Endothelial cell of umbilical vein (primary cell): ENCODE data around the gene ADCY5. TPM values are rescaled to one million over a fixed set of nuclear protein-coding genes. Genes with fewer than 3 reads are reported as not detected.

Experiments
- BruUV-seq: library from RNA; stranded (reverse); fragments of 400-500 nt; replicated peaks from 2 replicates; lab custom pipeline; 2021; lab: Mats Ljungman, UMichigan
- CTCF ChIA-PET: fragments of 300-600, 350-600 bp; sonication (Branson Sonifier 250); formaldehyde crosslinking; loops from one replicate; lab custom pipeline; 2021; ENCODE audit warnings: antibody characterized with exemption, inconsistent platforms; lab: Charles Lee
- POLR2A ChIA-PET: fragments of 300-600, 350-600 bp; sonication (Branson Sonifier 250); formaldehyde crosslinking; loops from one replicate; lab custom pipeline; 2021; ENCODE audit warnings: antibody characterized with exemption, inconsistent platforms; lab: Charles Lee
- DNase-seq: peaks from one replicate; pipeline ENCODE4 v3.0.0-alpha.2; 2011; ENCODE audit warnings: low read depth, low spot score
- FAIRE-seq: peaks from 2 replicates; lab custom pipeline; 2011; peaks lifted over from hg19 to GRCh38; lab: Jason Lieb, UNC
- H2AFZ ChIP-seq: 2 replicates; pipeline ENCODE4 v1.6.0; 2012; ENCODE audit warnings: low read depth, low read length, control low read depth, inconsistent platforms
- H3K27ac ChIP-seq: 2 replicates; pipeline ENCODE4 v1.5.1; 2011; ENCODE audit warnings: low read depth, mild to moderate bottlenecking, control low read depth, low read length, moderate library complexity; ENCODE audit not compliant: insufficient read depth
- H3K27me3 ChIP-seq, 2 experiments: 2 replicates each; pipeline versions ENCODE4 v1.6.0 to v1.6.1; 2011; ENCODE audit warnings: low read length in 2 of 2, mixed read lengths in 1 of 2; ENCODE audit not compliant: control insufficient read depth in 2 of 2, insufficient read depth in 2 of 2
- H3K36me3 ChIP-seq, 2 experiments: 2 replicates in 1 of 2; 3 replicates in 1 of 2; pipeline ENCODE4 v1.5.1; 2011; ENCODE audit warnings: low read length in 2 of 2, mild to moderate bottlenecking in 1 of 2, moderate library complexity in 1 of 2; ENCODE audit not compliant: control insufficient read depth in 2 of 2, insufficient read depth in 2 of 2; ENCODE audit errors: extremely low read depth in 1 of 2
- H3K4me1 ChIP-seq: 3 replicates; pipeline ENCODE4 v1.5.1; 2011; ENCODE audit warnings: mild to moderate bottlenecking, low read length; ENCODE audit not compliant: control insufficient read depth, insufficient read depth; ENCODE audit errors: extremely low read depth
- H3K4me2 ChIP-seq: 2 replicates; pipeline ENCODE4 v1.6.1; 2011; ENCODE audit warnings: low read length, control low read depth, mixed read lengths; ENCODE audit not compliant: insufficient read depth
- H3K4me3 ChIP-seq, 3 experiments: fragments of 200-600 bp in 1 of 3; sonication (generic), shearing (Covaris generic) in 1 of 3; replicated peaks in 1 of 3; 2 replicates each; pipeline ENCODE4 v1.5.1; 2011 to 2016; ENCODE audit warnings: control low read depth in 3 of 3, low read length in 3 of 3, mild to moderate bottlenecking in 2 of 3, inconsistent platforms in 1 of 3, low read depth in 1 of 3, moderate library complexity in 1 of 3; ENCODE audit not compliant: insufficient read depth in 1 of 3
- H3K79me2 ChIP-seq: 2 replicates; pipeline ENCODE4 v1.6.0; 2012; ENCODE audit warnings: low read length, inconsistent platforms; ENCODE audit not compliant: control insufficient read depth, insufficient read depth
- H3K9ac ChIP-seq: replicated peaks from 2 replicates; pipeline ENCODE3; 2011; ENCODE audit warnings: low read length, control low read depth; ENCODE audit not compliant: insufficient read depth; ENCODE audit errors: extremely low read depth
- H3K9me1 ChIP-seq: replicated peaks from 3 replicates; pipeline ENCODE4 v1.6.0; 2011; ENCODE audit warnings: mild to moderate bottlenecking, low read length; ENCODE audit not compliant: control insufficient read depth, insufficient read depth; ENCODE audit errors: extremely low read depth
- H3K9me3 ChIP-seq: replicated peaks from 2 replicates; pipeline ENCODE4 v1.5.1; 2012; ENCODE audit warnings: low read length, inconsistent platforms; ENCODE audit not compliant: control insufficient read depth, insufficient read depth
- H4K20me1 ChIP-seq: replicated peaks from 2 replicates; pipeline ENCODE3; 2011; ENCODE audit warnings: mild to moderate bottlenecking, low read length; ENCODE audit not compliant: control insufficient read depth, insufficient read depth; ENCODE audit errors: extremely low read depth
- CTCF ChIP-seq, 2 donors: IDR thresholded peaks; 1 replicate in 1 of 2; 2 replicates in 1 of 2; pipeline ENCODE4 v1.5.1; 2011; ENCODE audit warnings: low read length in 2 of 2, mild to moderate bottlenecking in 2 of 2, moderate library complexity in 2 of 2, control low read depth in 1 of 2, inconsistent platforms in 1 of 2, low read depth in 1 of 2; ENCODE audit not compliant: insufficient read depth in 1 of 2; ENCODE audit errors: extremely low read depth in 1 of 2
- EZH2 ChIP-seq: IDR thresholded peaks from 2 replicates; pipeline ENCODE4 v1.6.1; 2012; ENCODE audit warnings: borderline replicate concordance, low read depth, mild to moderate bottlenecking, moderate library complexity, low read length, inconsistent platforms; ENCODE audit not compliant: severe bottlenecking
- FOS ChIP-seq: IDR thresholded peaks from 2 replicates; pipeline ENCODE4 v1.6.1; 2011; ENCODE audit warnings: mild to moderate bottlenecking, low read length, moderate library complexity, borderline replicate concordance; ENCODE audit not compliant: insufficient read depth
- GATA2 ChIP-seq: IDR thresholded peaks from 2 replicates; pipeline ENCODE4 v1.7.0; 2011; ENCODE audit warnings: low read depth, mild to moderate bottlenecking, moderate library complexity, mixed read lengths, low read length; ENCODE audit not compliant: insufficient read length, insufficient read depth
- JUN ChIP-seq: IDR thresholded peaks from 2 replicates; pipeline ENCODE4 v1.6.1; 2011; ENCODE audit warnings: borderline replicate concordance, low read depth; ENCODE audit not compliant: insufficient read length, insufficient read depth
- MAX ChIP-seq: IDR thresholded peaks from 2 replicates; pipeline ENCODE4 v1.6.1; 2011; ENCODE audit not compliant: insufficient read depth, insufficient read length
- MYC ChIP-seq: IDR thresholded peaks from one replicate; pipeline ENCODE4 v1.6.1; 2011; ENCODE audit warnings: mild to moderate bottlenecking, low read depth, low read length
- POLR2A ChIP-seq: IDR thresholded peaks from 2 replicates; pipeline ENCODE4 v1.6.1; 2012; ENCODE audit warnings: low read depth, mild to moderate bottlenecking, control low read depth, low read length
- POLR2AphosphoS5 ChIP-seq: IDR thresholded peaks from 2 replicates; pipeline ENCODE4 v1.6.1; 2012; ENCODE audit warnings: low read depth, mild to moderate bottlenecking, control low read depth, low read length, moderate library complexity; ENCODE audit not compliant: insufficient read depth
- dilution Hi-C: fragments of 300-500 bp; cut with MboI; formaldehyde crosslinking; loops from one replicate; pipeline ENCODE4 v1.15.0; 2019; ENCODE audit warnings: low sequenced_read_pairs; ENCODE audit not compliant: extremely low pct_ligation_motif_present
- intact Hi-C: fragments of 100-400 bp; cut with micrococcal nuclease; formaldehyde crosslinking; loops from one replicate; pipeline ENCODE4 v1.10.0; 2022
- polyA plus RNA-seq, 4 experiments: library from polyadenylated mRNA; depleted of rRNA in 3 of 4; stranded (reverse) in 3 of 4; unstranded in 1 of 4; fragments of >200 nt; gene quantifications; 2 replicates each; pipeline versions ENCODE4 v1.2.1 to v1.2.3, GENCODE V29; 2011 to 2012; ENCODE audit warnings: missing spikeins in 1 of 4
- total RNA-seq: library from RNA; stranded (reverse); gene quantifications from 2 replicates; pipeline ENCODE4 v1.2.3, GENCODE V29; 2021

The ADCY5 gene
- total and polyA plus RNA-seq, 2 donors (not counting 3 experiments of a cell fraction or from before 2014, with no cell fraction given), result 0.01 TPM; not detected in 1

- intact Hi-C loops, result no loop called here
- dilution Hi-C loops, result no loop called here
These were observed 101.1 kb downstream of the ADCY5 start for GRCh38 chr3:123347691-123348264.

More at GRCh38 chr3:123347691-123348264, 101.1 kb downstream of the ADCY5 start:
- Histone ChIP-seq H3K4me1 (no peaks in the 10 kb centered on the region), H2AFZ (no peak overlapping the region), H3K27ac (no peak overlapping the region), H3K27me3 (no peaks in the 10 kb centered on the region), H3K9me1 (no peaks in the 10 kb centered on the region), H3K9ac (no peak overlapping the region), H4K20me1 (no peaks in the 10 kb centered on the region), H3K4me3 (no peak overlapping the region), H3K9me3 (no peaks in the 10 kb centered on the region), H3K4me2 (no peak overlapping the region), H3K79me2 (no peaks in the 10 kb centered on the region), H3K36me3 (no peaks in the 10 kb centered on the region)
- ChIA-PET CTCF (no interaction called here), POLR2A (no interaction called here)
- BruUV-seq, result no TSS peak
- FAIRE-seq (no peak), DNase-seq (no peak)
- TF ChIP-seq POLR2A, result no peak
- TF ChIP-seq MAX, result no peak
- no peak for TF ChIP-seq GATA2
- TF ChIP-seq FOS, result no peak
- TF ChIP-seq CTCF (IDR thresholded peaks at IDR 0.05; ENCODE audit: extremely low read depth in 1 of 2, insufficient read depth in 1 of 2, low read depth in 1 of 2, low read length in 2 of 2), result no peak
- TF ChIP-seq EZH2, result no peak
- no peak for TF ChIP-seq POLR2AphosphoS5
- no peak for TF ChIP-seq JUN
- no peak for TF ChIP-seq MYC
